Gastroesophageal sphincter (tissue), 3 donors: ENCODE data around the gene CTU1.

Experiments used
- EP300 ChIP-seq: sonication (generic); formaldehyde crosslinking; IDR thresholded peaks from one replicate; pipeline ENCODE4 v1.6.1; 2017; ENCODE audit warnings: antibody characterized with exemption, mild to moderate bottlenecking
- POLR2A ChIP-seq, 2 donors: fragments of 450-650 bp; IDR thresholded peaks; one replicate each; pipeline ENCODE4 v1.6.1; 2017; ENCODE audit warnings: antibody characterized with exemption in 2 of 2, mild to moderate bottlenecking in 2 of 2, moderate library complexity in 1 of 2
- POLR2AphosphoS5 ChIP-seq: sonication (generic); formaldehyde crosslinking; IDR thresholded peaks from one replicate; pipeline ENCODE4 v1.6.1; 2017; ENCODE audit warnings: antibody characterized with exemption
- TF ChIP-seq, protein P1 (sequence below), 4 experiments: fragments of 200-600 bp in 2 of 4; fragments of 450-650 bp in 2 of 4; sonication (generic) in 1 of 4; IDR thresholded peaks; one replicate each; pipeline ENCODE4 v1.5.1; 2017 to 2019; ENCODE audit warnings: antibody characterized with exemption in 4 of 4, mild to moderate bottlenecking in 2 of 4, moderate library complexity in 2 of 4

GRCh38 chr19:51127755-51128154 is 19.5 kb upstream of the CTU1 start:
- TF ChIP-seq POLR2AphosphoS5 (no peak), POLR2A (IDR thresholded peaks at IDR 0.05) (peak in 1 of 2 donors; percentile 14), EP300 (no peak)
- TF ChIP-seq, protein P1, sequence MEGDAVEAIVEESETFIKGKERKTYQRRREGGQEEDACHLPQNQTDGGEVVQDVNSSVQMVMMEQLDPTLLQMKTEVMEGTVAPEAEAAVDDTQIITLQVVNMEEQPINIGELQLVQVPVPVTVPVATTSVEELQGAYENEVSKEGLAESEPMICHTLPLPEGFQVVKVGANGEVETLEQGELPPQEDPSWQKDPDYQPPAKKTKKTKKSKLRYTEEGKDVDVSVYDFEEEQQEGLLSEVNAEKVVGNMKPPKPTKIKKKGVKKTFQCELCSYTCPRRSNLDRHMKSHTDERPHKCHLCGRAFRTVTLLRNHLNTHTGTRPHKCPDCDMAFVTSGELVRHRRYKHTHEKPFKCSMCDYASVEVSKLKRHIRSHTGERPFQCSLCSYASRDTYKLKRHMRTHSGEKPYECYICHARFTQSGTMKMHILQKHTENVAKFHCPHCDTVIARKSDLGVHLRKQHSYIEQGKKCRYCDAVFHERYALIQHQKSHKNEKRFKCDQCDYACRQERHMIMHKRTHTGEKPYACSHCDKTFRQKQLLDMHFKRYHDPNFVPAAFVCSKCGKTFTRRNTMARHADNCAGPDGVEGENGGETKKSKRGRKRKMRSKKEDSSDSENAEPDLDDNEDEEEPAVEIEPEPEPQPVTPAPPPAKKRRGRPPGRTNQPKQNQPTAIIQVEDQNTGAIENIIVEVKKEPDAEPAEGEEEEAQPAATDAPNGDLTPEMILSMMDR (IDR thresholded peaks at IDR 0.05): no peak
